Stomach (tissue), 9 donors: ENCODE data around the gene DPP10. TPM values are rescaled to one million over a fixed set of nuclear protein-coding genes. Genes with fewer than 3 reads are reported as not detected.
"Not testable (repeated sequence)": the region's sequence is repeated elsewhere in the genome, so short reads cannot be mapped to it uniquely, and the experiment has no call there.

ENCODE experiments used
- DNase-seq, 2 donors: peaks; one replicate each; pipeline versions ENCODE4 v3.0.0 to v3.0.0-alpha.2; 2013 to 2019
- H3K27ac ChIP-seq, 5 donors: fragments of 200-600 bp in 4 of 5; sonication (generic) in 4 of 5; one replicate each; pipeline ENCODE4 v1.5.1; 2013 to 2019; ENCODE audit warnings: mild to moderate bottlenecking in 1 of 5, moderate library complexity in 1 of 5
- H3K27me3 ChIP-seq, 3 donors: fragments of 200-600 bp; sonication (generic); one replicate each; pipeline ENCODE4 v1.5.1; 2017 to 2019; ENCODE audit warnings: mixed run types in 1 of 3
- H3K36me3 ChIP-seq, 4 donors: fragments of 200-600 bp; sonication (generic); 1 replicate in 3 of 4; 2 replicates in 1 of 4; pipeline ENCODE4 v1.5.1; 2016 to 2019
- H3K4me1 ChIP-seq, 4 donors: fragments of 200-600 bp; sonication (generic); one replicate each; pipeline ENCODE4 v1.5.1; 2016 to 2019
- H3K4me3 ChIP-seq, 4 donors: fragments of 200-600 bp; sonication (generic) in 3 of 4; one replicate each; pipeline ENCODE4 v1.5.1; 2016 to 2019; ENCODE audit warnings: mild to moderate bottlenecking in 1 of 4
- H3K9me3 ChIP-seq, 4 donors: fragments of 200-600 bp; sonication (generic); one replicate each; pipeline ENCODE4 v1.5.1; 2016 to 2019
- EP300 ChIP-seq: sonication (generic); formaldehyde crosslinking; IDR thresholded peaks from one replicate; pipeline ENCODE4 v1.6.1; 2017; ENCODE audit warnings: antibody characterized with exemption
- POLR2A ChIP-seq, 4 donors: fragments of 450-650 bp; IDR thresholded peaks; one replicate each; pipeline ENCODE4 v1.6.1; 2016; ENCODE audit warnings: antibody characterized with exemption in 4 of 4, control low read depth in 2 of 4, mild to moderate bottlenecking in 1 of 4, moderate library complexity in 1 of 4
- POLR2AphosphoS5 ChIP-seq, 3 donors: sonication (generic); formaldehyde crosslinking; IDR thresholded peaks; one replicate each; pipeline ENCODE4 v1.6.1; 2016; ENCODE audit warnings: antibody characterized with exemption in 3 of 3
- WGBS, 5 donors: extraction: QIAGEN DNeasy Blood & Tissue Kit in 3 of 5; methylation state at CpG; one replicate each; pipeline versions ENCODE4 v1.1.5 to v1.1.7; 2013 to 2018; 5-methylcytosine and 5-hydroxymethylcytosine counted together
- intact Hi-C: fragments of 100-400 bp; cut with DNase I; formaldehyde crosslinking; loops from one replicate; pipeline ENCODE4 v1.15.1; 2023; ENCODE audit warnings: low total_unique reads
- polyA plus RNA-seq, 3 donors: library from polyadenylated mRNA; stranded (reverse); fragments of 200-250 nt; gene quantifications; one replicate each; pipeline ENCODE4 v1.2.3, GENCODE V29; 2013
- total RNA-seq, 5 donors: library from RNA; depleted of rRNA; stranded (reverse); fragments of >200 nt; gene quantifications; one replicate each; pipeline versions ENCODE4 v1.1.0 to v1.2.3, GENCODE V29; 2014 to 2016
- TF ChIP-seq, protein P1 (sequence below), 7 experiments: fragments of 450-650 bp in 4 of 7; fragments of 200-600 bp in 3 of 7; sonication (generic) in 3 of 7; IDR thresholded peaks; one replicate each; pipeline ENCODE4 v1.5.1; 2016 to 2019; ENCODE audit warnings: antibody characterized with exemption in 7 of 7, control low read depth in 2 of 7, mild to moderate bottlenecking in 1 of 7
- donor health status: healthy with polysubstance abuse.
- donor health status: Bipolar disorder and iron deficiency.
- donor health status: healthy.

The DPP10 gene
- total and polyA plus RNA-seq, 8 donors = 0.18 to 15.6 (median 2.0) TPM; not detected in 1

DNA sequence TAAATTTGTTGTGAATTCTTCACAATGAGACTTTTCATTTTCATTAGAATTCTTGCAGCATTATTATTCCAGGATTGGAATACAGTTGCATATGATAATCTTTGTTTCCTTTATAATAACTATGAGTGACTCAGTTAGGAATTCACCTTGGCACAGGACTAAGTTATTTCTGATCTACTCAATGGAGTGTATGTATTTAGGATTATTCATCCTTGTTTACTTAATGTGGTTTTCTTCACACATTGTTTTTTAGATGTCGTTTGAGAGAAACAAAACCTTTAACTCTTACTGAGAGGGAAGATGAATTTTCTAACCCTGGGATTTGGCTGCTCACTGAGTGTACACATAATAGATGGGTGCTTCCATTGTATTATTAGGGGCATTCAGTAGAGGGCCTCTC is 970.1 kb downstream of the DPP10 start:
- intact Hi-C loops = no loop called here
- H3K27ac ChIP-seq = no peak overlapping the region
- 0 to 21% (median 0%) methylated on average over 1 of the region's 1 CpG for WGBS, 5 donors
- H3K4me3 ChIP-seq = no peak overlapping the region
- H3K36me3 ChIP-seq = no peaks in the 10 kb centered on the region
- TF ChIP-seq POLR2AphosphoS5 (IDR thresholded peaks at IDR 0.05) = no peak
- no peak for TF ChIP-seq EP300
- no peak for TF ChIP-seq POLR2A (IDR thresholded peaks at IDR 0.05)
- TF ChIP-seq, protein P1, sequence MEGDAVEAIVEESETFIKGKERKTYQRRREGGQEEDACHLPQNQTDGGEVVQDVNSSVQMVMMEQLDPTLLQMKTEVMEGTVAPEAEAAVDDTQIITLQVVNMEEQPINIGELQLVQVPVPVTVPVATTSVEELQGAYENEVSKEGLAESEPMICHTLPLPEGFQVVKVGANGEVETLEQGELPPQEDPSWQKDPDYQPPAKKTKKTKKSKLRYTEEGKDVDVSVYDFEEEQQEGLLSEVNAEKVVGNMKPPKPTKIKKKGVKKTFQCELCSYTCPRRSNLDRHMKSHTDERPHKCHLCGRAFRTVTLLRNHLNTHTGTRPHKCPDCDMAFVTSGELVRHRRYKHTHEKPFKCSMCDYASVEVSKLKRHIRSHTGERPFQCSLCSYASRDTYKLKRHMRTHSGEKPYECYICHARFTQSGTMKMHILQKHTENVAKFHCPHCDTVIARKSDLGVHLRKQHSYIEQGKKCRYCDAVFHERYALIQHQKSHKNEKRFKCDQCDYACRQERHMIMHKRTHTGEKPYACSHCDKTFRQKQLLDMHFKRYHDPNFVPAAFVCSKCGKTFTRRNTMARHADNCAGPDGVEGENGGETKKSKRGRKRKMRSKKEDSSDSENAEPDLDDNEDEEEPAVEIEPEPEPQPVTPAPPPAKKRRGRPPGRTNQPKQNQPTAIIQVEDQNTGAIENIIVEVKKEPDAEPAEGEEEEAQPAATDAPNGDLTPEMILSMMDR (IDR thresholded peaks at IDR 0.05) = no peak
- H3K9me3 ChIP-seq = peaks cover 0 to 17% (median 8%) of the 10 kb centered on the region in 4 donors
- no peaks in the 10 kb centered on the region for H3K27me3 ChIP-seq
- H3K4me1 ChIP-seq = no peaks in the 10 kb centered on the region
- no peak for DNase-seq

- intact Hi-C loops = no loop called here
- no peak overlapping the region for H3K27ac ChIP-seq
- peaks cover 0 to 9% (median 4%) of the 10 kb centered on the region in 4 donors for H3K9me3 ChIP-seq
- H3K36me3 ChIP-seq = no peaks in the 10 kb centered on the region
- no peaks in the 10 kb centered on the region for H3K27me3 ChIP-seq
- no peak overlapping the region for H3K4me3 ChIP-seq
- no peak for DNase-seq
- WGBS, 5 donors = 60 to 84% (median 81%) methylated on average over 2 of the region's 2 CpGs
- TF ChIP-seq POLR2AphosphoS5 (IDR thresholded peaks at IDR 0.05) = no peak
- H3K4me1 ChIP-seq = no peaks in the 10 kb centered on the region
These were observed 971.4 kb downstream of the DPP10 start for GRCh38 chr2:115413791-115414190.

DNA sequence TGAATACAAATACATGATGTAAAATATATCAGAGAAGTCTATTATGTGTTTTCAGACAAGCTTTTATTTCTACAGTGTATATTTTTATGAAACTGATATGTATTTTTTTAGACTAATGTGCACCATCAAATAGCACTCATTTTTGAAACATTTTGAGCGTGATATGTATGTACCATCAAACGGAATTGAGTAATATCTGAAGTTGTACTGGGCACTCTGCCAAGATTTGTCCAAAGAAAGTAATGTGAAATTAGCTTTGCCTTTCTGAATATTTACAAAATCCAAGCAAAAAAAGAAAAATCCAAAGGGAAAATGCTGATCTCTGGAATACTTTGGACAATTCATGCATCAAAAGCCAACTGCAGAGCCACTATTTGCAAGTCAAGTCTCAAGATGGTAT is 972.0 kb downstream of the DPP10 start:
- intact Hi-C loops = no loop called here
- no peak for DNase-seq
- H3K4me3 ChIP-seq = no peak overlapping the region
- no peaks in the 10 kb centered on the region for H3K36me3 ChIP-seq
- H3K27me3 ChIP-seq = no peaks in the 10 kb centered on the region
- no peak overlapping the region for H3K27ac ChIP-seq
- H3K4me1 ChIP-seq = no peaks in the 10 kb centered on the region
- WGBS, 5 donors = 52 to 65% (median 60%) methylated on average over 2 of the region's 2 CpGs
- peaks cover 0 to 9% (median 4%) of the 10 kb centered on the region in 4 donors for H3K9me3 ChIP-seq
- TF ChIP-seq EP300 (no peak), POLR2AphosphoS5 (IDR thresholded peaks at IDR 0.05) (no peak), POLR2A (IDR thresholded peaks at IDR 0.05) (no peak)
- TF ChIP-seq, protein P1 (IDR thresholded peaks at IDR 0.05) = no peak

DNA sequence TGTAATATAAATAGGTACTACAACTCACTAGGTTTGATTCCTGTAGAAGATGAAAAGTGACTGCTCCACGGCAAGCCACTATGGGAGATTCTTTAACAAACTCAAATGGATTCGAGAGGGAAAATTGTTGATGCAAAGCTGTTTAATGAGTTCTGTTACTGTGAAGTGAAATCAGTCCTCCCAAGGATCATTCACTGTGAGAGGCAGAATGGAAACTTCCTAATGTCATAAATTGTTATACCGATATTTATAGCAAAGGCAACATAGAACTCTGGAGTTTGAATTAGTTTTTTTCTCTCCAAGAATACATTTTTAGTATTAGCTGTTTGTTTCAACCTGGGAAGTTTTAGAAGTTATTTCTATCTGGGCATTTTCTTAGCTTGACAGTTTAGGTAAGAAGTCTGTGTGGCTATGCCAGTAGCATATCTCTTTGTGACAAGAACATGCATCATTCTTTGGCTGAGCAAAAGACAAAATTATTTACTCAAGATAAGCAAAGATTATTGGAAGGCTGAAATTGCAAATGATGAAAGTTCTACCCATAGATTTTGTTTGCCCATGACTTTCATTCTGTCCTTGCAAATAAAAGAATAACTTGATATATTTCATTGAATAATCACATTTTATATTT is 979.7 kb downstream of the DPP10 start:
- intact Hi-C loops = no loop called here
- peaks cover 0 to 11% (median 4%) of the 10 kb centered on the region in 4 donors for H3K9me3 ChIP-seq
- H3K27me3 ChIP-seq = no peaks in the 10 kb centered on the region
- DNase-seq = no peak
- WGBS, 5 donors = 45 to 71% (median 66%) methylated on average over 3 of the region's 3 CpGs
- H3K4me3 ChIP-seq = no peak overlapping the region
- no peak overlapping the region for H3K27ac ChIP-seq
- H3K4me1 ChIP-seq = no peaks in the 10 kb centered on the region
- H3K36me3 ChIP-seq = no peaks in the 10 kb centered on the region
- no peak for TF ChIP-seq EP300
- no peak for TF ChIP-seq POLR2A (IDR thresholded peaks at IDR 0.05)
- TF ChIP-seq, protein P1 (IDR thresholded peaks at IDR 0.05) = no peak
- TF ChIP-seq POLR2AphosphoS5 (IDR thresholded peaks at IDR 0.05) = no peak

GRCh38 chr2:115427436-115427835 is 985.0 kb downstream of the DPP10 start:
- H3K4me3 ChIP-seq = no peak overlapping the region
- no peak for TF ChIP-seq EP300
- no peak for TF ChIP-seq POLR2AphosphoS5 (IDR thresholded peaks at IDR 0.05)
- TF ChIP-seq, protein P1 (IDR thresholded peaks at IDR 0.05) = no peak
- no peak for TF ChIP-seq POLR2A (IDR thresholded peaks at IDR 0.05)
- H3K9me3 ChIP-seq = peaks cover 0 to 24% (median 12%) of the 10 kb centered on the region in 4 donors
- no peaks in the 10 kb centered on the region for H3K36me3 ChIP-seq
- no peaks in the 10 kb centered on the region for H3K27me3 ChIP-seq
- DNase-seq = no peak
- no peaks in the 10 kb centered on the region for H3K4me1 ChIP-seq
- no peak overlapping the region for H3K27ac ChIP-seq
- 71 to 92% (median 83%) methylated on average over 1 of the region's 1 CpG for WGBS, 5 donors
- intact Hi-C loops = no loop called here

DNA sequence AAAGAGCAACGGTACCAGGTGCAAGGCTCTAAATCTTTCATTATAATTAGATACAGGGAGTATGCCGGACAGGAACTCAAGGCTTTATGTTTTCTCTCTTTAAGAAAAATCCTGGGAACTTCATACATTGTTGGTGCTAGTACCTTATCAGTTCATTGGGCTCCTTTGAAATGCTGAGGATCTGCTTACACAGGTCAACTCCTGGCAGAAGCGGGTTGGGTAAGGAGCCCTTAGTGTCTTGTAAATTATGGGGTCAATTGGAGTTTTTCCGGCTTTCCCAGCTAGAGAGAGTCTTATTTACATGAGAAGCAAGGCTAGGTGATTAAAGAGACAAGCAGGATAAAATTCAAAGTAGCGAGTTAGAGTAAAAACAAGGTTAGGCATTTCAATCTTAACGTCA is 998.3 kb downstream of the DPP10 start:
- H3K27me3 ChIP-seq, H3K36me3 ChIP-seq, DNase-seq, H3K4me1 ChIP-seq, intact Hi-C loops, H3K27ac ChIP-seq, H3K9me3 ChIP-seq, H3K4me3 ChIP-seq: not testable (repeated sequence)
- 18 to 29% (median 19%) methylated on average over 6 of the region's 6 CpGs for WGBS, 5 donors
